Epithelial cell of esophagus (primary cell): ENCODE measurements around the gene PXDC1.
A peak's percentile ranks its signal among the peaks of the same experiment; 100 is the strongest.
"Not testable (repeated sequence)": the region's sequence is repeated elsewhere in the genome, so short reads cannot be mapped to it uniquely, and the experiment has no call there.

ENCODE experiments used
- DNase-seq: peaks from one replicate; pipeline ENCODE4 v3.0.0; 2010; ENCODE audit warnings: low read depth
- H3K4me3 ChIP-seq: 2 replicates; pipeline ENCODE4 v1.5.1; 2011; ENCODE audit warnings: mild to moderate bottlenecking, low read length, control low read depth
- TF ChIP-seq, protein P1 (sequence below): IDR thresholded peaks from 2 replicates; pipeline ENCODE4 v1.5.1; 2011; ENCODE audit warnings: low read depth, mild to moderate bottlenecking, low read length, control low read depth, inconsistent platforms; ENCODE audit not compliant: insufficient read depth; ENCODE audit errors: missing control alignments

The PXDC1 gene

DNA sequence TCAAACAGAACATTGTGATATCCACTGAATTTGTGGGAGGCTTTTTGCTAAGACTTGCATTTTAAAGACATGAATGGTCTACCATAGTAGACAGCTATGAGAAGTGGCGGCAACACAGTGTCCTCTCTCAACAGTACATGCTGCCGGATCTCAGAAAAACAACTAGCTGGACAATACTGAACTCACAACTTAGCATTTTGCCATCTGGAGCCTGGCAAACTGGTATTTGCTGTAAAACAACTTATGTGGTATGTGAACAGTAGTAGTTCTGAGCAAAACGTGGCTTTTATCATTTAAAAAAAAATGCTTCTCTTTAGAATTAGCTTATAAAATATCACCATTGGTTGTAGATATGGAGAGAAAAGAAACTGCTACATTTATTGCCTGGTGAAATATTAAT is 3.3 kb upstream of the PXDC1 start:
- TF ChIP-seq, protein P1, sequence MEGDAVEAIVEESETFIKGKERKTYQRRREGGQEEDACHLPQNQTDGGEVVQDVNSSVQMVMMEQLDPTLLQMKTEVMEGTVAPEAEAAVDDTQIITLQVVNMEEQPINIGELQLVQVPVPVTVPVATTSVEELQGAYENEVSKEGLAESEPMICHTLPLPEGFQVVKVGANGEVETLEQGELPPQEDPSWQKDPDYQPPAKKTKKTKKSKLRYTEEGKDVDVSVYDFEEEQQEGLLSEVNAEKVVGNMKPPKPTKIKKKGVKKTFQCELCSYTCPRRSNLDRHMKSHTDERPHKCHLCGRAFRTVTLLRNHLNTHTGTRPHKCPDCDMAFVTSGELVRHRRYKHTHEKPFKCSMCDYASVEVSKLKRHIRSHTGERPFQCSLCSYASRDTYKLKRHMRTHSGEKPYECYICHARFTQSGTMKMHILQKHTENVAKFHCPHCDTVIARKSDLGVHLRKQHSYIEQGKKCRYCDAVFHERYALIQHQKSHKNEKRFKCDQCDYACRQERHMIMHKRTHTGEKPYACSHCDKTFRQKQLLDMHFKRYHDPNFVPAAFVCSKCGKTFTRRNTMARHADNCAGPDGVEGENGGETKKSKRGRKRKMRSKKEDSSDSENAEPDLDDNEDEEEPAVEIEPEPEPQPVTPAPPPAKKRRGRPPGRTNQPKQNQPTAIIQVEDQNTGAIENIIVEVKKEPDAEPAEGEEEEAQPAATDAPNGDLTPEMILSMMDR: no peak

DNA sequence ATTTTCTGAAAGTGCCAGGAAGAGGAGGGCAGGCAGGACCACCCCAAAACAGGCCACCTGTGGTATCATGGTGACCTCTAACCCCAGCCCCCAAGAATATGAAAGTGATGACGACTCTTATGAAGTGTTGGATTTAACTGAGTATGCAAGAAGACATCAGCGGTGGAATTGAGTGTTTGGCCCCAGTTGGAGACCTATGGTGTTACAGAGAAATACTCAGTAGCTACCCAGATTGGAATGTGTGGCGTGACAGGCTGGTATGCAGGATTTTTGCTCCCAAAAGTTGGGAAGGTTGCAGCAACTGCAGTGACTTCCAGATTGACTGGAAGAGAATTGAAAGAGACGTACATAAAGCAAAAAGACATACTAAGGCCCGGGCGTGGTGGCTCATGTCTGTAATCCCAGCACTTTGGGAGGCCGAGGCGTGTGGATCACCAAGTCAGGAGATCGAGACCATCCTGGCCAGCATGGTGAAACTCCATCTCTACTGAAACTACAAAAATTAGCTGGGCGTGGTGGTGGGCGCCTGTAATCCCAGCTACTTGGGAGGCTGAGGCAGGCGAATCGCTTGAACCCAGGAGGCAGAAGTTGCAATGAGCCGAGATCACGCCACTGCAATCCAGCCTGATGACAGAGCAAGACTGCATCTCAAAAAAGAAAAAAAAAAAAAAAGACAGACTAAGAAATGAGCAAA is 2.7 kb upstream of the PXDC1 start:
- DNase-seq: not testable (repeated sequence)

More for the DNA sequence above, 3.3 kb upstream of the PXDC1 start:
- H3K4me3 ChIP-seq: no peak overlapping the region
- no peak for DNase-seq

DNA sequence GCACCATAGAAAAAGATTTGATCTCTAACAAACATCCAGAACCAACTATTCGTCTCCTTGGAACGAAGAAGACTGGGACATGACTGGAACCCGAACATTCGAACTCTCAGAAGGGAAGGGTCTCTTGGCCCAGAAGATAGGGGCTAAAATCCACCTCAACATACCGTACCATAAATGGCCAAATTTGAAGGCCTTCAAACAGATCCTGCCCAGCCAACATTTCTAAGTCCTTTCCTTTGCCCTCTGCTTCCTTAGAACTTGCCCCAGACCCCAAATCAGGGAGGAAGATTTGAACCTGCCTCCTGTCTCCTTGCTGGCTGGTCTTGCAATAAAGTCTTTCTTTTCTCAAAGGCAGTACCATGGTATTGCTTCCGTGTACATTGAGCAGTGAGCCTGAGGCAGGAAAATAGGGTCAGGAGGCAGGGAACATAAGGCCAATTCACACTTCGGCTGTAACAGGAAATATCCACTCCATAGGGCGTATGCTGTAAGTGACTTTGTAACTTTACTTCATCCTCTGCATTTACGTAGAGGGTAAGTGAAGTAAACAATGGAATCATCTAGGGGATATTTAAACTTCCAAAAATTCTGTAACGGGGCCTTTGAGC is 1.8 kb upstream of the PXDC1 start:
- TF ChIP-seq, protein P1: no peak
- no peak for DNase-seq
- H3K4me3 ChIP-seq: no peak overlapping the region

More for the DNA sequence above, 2.7 kb upstream of the PXDC1 start:
- H3K4me3 ChIP-seq: not testable (repeated sequence)

DNA sequence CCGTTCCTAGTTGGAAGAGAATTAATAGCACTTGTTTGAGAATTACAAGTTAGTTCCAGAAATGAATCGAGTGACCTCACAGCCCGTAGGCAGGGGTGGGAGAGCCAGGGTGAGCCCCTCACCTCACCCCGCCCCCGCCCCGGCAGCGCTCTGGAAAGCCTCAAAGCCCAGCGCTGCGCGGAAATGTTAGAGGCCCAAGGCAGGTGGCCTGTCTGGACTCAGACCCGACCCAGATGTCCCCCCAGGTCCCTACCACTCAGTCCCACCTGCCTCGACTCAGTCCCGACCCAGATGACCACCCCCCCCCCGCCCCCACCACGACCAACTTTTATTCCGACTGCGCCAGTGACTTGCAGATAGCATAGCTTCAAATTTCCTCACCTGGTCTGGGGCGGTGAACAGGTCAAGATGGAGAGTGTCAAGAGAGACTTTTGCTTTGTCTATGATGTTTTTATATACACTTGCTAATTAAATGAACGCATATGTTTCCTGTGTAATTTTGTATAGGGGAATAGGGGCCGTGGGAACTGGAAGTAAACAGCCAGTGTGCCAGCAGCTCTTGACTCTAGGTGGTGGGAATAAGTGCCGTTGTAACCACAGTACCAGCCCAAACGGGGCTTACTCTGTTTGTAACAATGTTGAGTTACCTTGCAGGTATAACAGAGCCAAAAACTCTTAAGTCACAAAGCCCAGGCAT is 1.2 kb upstream of the PXDC1 start:
- TF ChIP-seq, protein P1: no peak
- no peak for DNase-seq
- H3K4me3 ChIP-seq: peak overlapping the region; percentile 61

DNA sequence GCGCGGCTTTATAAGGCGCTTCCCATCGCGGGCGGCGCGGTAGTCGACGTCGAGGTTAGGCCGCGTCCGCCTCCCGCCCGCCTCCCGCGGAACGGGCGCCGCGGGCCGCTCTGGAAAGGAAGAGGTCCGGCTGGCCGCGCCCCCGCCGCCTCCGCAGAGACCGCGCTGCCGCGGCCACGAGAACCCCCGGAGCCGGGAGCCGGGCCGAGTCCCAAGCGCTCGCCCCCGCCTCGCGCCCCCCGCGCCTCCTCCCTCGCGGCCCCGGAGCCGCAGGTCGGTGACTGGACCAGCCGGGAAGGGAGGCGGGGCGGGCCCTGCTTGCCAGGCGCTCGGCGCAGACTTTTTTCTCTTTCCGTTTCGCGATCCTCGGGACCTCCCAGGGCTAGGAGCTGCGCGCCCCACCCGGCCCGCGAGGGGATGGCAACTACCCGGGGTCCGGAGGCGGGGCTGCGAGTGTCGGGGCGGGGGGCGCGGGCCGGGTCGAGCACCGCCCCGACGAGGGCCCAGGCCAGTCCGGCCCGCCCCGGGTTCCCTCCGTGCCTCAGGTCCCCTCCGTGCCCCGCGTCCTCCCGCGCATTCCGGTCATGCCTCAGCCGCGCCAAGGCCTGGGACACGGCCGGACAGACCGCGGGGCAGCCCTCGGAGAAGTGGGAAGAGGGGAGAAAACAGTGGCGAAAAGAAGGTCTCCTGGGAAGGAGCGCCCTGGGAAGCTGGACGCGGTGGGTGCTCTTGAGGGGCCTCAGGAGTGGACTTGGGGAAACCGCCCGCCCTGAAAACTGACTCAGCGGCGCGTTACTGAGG is 417 bp upstream of the PXDC1 start:
- TF ChIP-seq, protein P1: no peak
- peak; percentile 85 for DNase-seq
- H3K4me3 ChIP-seq: peak overlapping the region; percentile 61

DNA sequence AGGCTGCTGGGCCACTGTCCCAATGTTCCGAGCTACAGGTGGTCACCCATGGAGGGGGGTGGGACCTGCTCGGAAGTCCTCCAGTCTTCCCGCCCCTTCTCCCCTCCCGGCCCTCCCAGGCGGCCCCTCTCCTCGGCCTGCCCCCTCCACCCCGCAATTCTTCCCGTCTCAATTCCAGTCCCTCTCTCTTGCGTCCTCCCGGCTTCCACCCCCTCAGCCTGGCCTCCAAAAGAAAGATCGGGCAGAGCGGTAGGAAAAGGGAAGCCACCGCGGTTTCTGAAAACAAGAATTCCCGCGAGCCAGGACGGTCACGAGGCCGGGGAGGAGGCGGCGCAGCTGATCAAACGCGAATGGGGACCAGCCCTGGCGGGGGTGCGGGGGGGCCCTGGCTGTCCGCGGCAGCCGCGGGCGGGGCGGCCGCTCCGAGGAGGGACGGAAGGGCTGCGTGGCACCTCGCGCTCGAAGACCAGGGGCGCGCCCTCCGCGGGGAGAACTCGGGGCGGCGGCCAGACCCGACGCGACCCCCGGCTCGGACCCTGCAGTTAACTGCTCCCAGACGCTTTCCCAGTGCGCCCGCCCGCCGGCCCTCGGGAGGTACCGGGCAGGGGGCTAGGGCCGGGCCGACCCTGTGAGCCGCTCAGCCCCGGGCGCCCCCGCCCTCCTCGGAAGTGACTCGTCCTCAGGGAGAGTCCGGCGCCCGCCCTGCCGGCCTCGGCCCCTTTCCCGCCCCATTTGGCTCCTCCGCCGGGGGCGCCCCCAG is 1.0 kb downstream of the PXDC1 start:
- peak; percentile 73 for DNase-seq
- TF ChIP-seq, protein P1: no peak
- H3K4me3 ChIP-seq: peak overlapping the region; percentile 61
